Ishikawa (cell line): ENCODE data around the gene BRD7.

ENCODE experiments used
- CEBPB ChIP-seq: IDR thresholded peaks from 2 replicates; pipeline ENCODE4 v1.6.1; 2012
- EGR1 ChIP-seq: IDR thresholded peaks from 2 replicates; pipeline ENCODE4 v1.6.1; 2012
- EP300 ChIP-seq: IDR thresholded peaks from 2 replicates; pipeline ENCODE4 v1.6.1; 2012; ENCODE audit warnings: borderline replicate concordance
- NFIC ChIP-seq: IDR thresholded peaks from 2 replicates; pipeline ENCODE4 v1.6.1; 2012
- RAD21 ChIP-seq: IDR thresholded peaks from 2 replicates; pipeline ENCODE4 v1.6.1; 2012; ENCODE audit warnings: low read depth
- REST ChIP-seq: IDR thresholded peaks from 2 replicates; pipeline ENCODE4 v1.6.1; 2012; ENCODE audit warnings: low read depth, mild to moderate bottlenecking
- TAF1 ChIP-seq: IDR thresholded peaks from 2 replicates; pipeline ENCODE4 v1.6.1; 2012; ENCODE audit warnings: low read depth, mild to moderate bottlenecking

GRCh38 chr16:50268352-50268751 is 100.4 kb downstream of the BRD7 start:
- TF ChIP-seq NFIC (no peak), REST (no peak), CEBPB (no peak), RAD21 (no peak), EP300 (no peak), TAF1 (no peak), EGR1 (no peak)
